ENCODE measurements around the gene COL4A2.

Gene COL4A2

DNA sequence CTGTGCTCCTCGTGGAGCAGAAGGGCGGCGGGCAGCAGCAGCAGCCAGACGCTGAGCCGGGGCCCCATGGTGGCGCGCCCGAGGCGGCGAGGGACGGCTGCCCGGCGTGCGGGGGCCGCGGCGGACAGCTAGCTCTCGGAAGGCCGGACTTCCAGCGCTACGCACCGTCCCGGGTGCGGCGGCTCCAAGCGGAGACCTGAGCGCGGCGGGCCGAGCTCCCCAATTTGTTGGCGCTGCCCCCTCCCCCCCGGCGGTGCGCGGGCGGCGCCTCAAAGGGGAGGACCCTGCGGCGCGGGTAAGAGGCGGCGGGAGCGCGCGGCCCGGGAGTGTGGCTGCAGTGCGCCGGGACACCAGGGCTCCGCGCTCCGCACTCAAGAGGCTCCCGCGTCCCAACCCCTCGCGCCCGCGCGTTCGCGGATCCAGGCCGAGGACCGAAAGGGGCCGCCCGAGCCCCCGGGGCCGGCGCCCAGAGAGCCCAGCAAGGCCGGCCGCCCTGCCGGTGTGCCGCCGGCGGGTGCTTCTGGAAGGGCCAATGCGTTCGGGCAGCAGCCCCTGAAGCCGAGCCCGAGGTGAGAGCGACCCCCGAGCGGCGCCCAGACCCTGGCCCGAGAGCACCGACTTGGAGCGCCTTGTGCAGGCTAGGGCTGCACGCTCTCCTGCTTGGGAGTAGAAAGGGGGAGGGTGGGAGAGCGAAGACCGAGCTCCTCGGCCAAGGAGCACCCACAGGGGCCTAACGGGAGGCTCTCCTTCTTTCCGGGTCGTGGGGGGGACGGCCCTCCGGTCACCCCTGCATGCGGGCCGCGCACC, at the start of gene COL4A2, which contains the start of gene COL4A1:
TSS of gene COL4A2 (plus strand) at position 325 of the 807 bp plus-strand sequence. CDS start 620 bp downstream, outside the sequence.
TSS of gene COL4A1 (minus strand) at position 198 of the 807 bp plus-strand sequence. CDS start at position 68, 130 bp downstream.
- DNase-seq, result no peak

DNA sequence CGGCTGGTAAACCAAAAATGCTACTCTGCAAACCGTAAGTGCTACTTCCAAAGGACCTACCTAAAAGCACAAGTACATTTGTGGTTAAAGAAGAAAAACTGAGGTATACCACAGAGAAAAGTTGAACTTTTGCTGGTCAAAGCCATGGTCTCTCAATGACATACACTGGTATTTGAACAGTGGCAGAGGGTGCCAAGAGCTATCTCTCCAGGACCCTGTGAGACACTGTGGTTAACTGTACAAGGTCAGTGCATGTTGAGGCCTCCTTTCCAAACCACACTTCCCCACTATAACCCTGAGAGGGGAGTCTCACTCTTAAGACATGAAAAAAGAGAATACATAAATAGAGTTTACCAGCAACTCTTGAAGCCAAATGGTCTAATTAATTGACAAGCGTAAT, 49.7 kb upstream of the COL4A2 start:
- DNase-seq, result no peak

DNA sequence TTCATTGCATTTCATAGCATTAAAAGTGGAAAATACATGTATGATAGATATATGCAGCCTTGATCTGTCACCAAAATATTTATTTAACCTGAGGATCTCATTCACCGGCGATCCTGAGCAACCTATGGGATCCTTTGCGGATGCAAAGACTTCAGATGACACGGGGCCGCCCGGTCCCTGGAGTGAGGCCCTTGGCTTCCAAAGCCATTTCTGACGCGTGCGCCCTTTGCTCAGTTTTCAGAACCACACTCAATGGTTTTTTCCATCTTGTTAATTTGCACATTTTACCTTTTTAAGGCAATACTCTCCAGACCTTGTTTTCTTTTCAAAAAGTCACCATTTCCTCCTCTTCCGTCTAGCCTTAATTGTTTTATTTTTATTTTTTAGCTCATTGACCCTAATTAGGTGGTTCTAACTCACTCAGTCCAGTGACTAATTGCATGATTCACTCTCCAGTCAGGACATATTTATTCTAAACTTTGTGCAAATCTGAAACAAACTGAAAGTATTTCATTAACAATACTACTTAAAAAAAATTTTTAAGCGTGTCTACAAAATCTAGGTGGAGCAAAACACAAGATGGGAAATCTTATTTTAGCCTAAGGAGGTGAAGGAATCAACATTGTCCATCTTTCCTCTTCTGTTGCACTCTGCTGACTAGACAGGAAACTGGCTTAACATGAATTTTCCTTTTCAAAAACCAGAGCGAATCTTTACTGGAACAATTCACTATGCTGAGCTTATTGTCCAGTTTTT, 48.0 kb upstream of the COL4A2 start:
- no peak for DNase-seq

DNA sequence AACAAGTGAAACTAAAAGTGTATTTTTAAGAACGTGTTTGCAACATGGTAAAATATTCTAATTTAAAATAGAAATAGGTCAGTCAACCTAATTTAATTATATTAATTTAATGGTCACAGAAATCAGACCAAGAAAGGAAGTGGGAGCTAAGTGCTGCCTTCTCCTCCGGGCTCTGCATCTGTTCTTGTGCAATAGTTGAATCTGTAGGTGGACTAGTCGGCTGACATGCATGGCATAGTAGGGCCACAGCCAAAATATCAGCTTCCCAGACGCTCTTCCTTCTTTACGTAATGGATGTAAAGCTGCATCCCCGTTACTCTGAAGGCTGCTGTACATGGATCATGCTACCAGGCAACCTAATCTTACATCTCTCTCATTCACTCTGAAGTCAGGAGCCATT, 47.4 kb upstream of the COL4A2 start:
- no peak for DNase-seq

DNA sequence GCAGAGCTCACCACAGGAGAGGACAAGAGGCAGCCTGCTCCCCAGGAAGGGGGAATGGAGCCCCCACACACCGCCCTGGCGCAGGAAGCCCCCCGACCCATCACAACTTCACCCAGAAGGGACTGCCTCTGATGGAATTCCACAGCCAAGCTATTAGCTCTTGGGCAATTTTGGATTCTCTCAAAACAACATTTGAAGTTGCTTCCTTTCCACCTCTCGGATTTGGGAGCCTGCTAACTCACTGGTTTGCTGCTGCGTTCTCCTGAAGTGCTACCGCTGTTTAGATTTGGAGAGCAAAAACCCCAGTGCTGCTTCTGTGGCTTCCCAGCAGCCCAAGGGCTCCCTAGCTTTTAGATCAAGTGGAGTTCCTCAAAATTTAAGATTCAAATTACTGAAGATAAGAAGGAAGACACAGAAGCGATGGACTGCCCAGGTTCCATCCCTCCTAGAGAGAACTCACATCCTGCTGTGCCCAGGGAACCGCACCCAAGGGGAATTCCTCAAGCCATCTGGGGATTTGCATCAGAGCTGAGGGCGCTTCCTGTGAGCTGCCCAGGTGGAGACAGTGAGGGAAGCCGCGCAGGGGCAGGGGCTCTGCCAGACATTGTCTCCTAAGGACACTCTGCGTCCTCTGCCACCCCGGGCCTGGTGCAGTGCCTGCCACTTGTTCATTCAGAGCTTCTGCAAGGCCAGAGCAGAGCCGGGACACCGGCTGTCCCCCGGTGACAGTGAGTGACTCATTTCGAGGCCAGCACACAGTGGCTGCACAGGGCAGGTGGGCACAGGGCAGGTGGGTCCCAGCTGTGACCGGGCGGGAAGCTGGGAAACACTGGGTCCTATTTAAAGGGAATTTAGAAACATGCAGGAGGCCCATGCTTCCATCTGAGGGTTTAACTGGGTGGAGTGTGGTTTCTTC, 45.7 kb upstream of the COL4A2 start:
- no peak for DNase-seq

DNA sequence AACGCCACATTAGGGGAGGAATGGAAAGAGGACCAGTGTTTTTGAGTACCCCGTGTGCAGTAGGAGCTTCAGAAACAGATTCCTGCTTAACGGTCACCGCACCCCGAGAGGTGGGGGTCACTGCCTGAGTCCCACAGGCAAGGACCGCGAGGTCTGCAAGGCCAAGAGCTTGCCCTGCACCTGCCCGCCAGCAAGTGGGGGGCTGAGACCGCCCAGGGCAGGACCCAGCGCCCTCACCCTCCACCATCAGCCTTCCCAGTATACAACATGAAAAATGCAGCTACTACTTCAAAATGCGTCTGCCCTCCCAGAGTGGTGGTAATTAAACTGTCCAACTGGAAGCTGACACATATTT, 45.0 kb upstream of the COL4A2 start:
- no peak for DNase-seq

DNA sequence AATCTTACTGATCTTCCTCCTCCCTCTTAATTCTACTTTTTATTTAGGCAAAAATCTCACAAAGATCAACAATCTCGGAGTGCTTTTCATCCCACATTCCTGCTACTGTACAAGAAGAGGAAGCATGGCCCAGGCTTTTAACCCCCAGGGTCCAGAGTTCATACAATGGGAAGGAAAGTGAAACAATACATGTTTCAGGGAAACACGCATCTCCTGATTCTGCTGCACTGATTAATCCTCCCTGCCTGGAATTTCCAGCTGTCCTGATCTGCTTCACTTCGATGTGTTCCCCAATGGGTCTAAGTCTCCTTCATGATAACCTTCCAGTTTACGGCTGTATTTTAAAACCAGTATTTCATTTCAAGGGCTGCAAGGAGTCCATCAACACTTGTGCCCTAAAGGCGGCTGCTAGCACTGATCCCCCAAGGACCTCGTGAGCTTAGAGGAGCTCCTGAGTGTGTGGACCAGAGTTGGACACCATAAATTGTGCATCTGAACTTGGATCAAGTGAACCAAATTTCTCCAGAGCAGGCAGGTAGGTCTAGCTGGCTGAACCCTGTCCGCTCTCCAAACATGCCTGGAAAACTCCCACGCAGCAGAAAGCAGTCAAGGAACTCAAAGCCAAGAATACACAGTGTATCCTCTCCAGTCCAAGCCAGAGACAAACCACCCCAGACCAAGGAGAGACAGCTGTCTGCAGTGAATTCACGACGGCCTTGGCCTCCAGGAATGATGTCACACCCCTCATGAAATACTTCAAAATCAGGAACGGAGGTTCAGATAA, 44.4 kb upstream of the COL4A2 start:
- DNase-seq, result no peak

DNA sequence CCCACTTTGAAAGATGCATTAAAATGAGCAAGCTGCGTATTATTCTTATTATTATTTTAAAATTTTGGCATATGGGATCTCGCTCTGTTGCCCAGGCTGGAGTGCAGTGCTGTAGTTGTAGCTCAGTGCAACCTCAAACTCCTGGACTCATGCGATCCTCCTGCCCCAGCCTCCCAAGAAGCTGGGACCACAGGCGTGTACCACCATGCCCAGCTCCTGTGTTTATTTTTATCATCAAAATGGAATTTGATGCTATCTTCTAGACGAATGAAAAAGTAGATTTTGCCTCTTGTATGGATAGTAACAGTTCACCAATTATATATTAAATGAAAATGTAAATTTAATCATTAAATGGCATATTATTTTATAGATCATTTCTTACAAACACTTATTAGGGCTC, 43.7 kb upstream of the COL4A2 start:
- DNase-seq, result no peak

DNA sequence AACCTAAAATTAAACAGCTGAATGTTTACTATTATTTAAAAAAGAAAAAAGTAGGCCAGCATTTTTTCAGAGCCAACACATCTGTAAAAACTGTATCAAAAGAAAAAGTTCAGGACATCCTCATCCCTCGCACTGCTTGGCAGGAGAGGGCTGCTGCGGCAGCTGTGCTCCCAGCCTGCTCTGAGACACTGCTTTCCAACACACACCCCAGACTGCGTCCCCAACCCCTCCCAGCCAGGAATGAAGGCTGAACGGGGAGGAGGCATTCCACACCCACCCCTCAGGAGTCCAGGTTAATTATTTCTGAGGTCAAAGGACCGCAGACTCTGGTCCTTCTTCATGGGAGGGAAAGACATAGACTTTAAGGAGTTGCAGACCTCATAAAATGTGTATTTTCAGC, 43.2 kb upstream of the COL4A2 start:
- DNase-seq, result no peak

DNA sequence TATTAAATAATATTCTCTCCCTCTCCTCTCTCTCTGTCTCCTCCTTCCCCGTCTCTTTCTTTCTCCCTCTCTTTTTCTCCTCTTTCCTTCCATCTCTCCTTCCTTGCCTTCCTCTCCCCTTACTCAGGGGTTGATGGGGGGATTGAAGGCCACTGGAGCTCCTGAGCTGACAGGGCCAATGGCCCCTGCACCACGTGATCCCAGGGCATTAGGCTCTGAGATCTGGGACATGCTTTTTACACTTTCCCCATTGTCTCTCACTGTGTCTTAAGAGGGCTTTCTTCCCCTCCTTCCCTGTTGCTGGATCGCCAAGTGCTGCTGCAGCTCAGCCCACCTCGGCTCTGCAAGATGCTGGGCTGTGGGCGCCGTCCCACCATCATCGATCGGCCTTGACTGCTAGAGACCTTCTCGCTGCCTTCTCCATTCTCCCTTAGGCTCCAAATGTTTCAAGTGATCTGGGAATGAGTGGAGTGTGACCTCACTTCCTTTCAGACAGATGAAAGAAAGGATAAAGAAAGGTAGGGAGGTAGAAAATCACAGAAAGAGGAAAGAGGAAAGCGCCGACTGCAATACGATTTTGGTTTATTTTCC, 42.3 kb upstream of the COL4A2 start:
- DNase-seq, result no peak

DNA sequence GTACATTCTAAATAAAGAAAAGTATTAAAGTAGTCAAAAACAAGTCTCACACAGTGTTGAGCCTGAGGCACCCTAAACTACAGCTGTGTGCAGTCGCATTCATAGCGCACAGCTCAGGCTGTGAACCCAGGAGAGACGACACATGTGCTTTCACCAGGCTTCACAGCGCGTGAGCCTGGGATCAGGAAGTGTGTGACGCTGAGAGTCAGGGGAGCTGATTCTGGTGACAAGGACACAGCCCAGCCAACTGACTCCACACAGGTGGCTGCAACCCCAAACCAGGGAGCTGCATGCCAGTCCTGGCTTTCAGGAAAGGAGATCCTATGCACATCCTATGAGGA, 41.8 kb upstream of the COL4A2 start:
- DNase-seq, result no peak

DNA sequence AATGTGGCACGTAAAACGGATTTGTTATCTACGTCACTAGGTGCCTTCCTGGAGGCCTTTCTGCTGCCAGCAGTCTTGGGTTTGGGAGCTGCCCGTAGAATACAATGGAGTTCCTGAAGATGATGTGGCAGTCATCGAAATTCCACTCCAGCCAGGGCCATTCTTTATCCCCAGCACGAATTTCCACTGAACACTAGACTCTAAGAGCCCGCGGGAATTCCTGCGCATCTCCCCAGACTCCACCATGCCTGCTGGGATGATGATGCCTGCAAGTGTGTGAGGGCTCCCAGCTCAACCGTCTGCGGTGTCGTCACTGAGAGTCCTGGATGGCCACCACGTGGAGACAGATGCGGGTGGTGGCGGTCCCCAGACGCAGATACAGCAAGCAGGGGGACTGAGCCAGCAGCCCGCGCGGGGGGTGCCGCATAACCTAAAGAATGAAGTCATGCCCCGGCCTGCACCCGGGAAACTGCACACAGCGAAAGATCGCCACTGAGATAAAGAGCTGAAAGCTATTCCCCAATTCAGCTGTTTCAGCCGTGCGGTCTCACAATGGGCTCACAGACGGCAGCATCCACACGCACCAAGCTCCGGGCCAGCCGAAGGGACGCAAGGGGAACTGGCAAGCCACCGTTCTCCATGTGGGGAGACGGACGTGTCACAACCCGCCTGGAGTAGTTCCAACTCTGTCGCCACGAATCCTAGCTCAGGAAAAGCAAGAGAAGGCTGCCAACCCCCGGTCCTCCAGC, 41.2 kb upstream of the COL4A2 start:
- DNase-seq, result no peak

DNA sequence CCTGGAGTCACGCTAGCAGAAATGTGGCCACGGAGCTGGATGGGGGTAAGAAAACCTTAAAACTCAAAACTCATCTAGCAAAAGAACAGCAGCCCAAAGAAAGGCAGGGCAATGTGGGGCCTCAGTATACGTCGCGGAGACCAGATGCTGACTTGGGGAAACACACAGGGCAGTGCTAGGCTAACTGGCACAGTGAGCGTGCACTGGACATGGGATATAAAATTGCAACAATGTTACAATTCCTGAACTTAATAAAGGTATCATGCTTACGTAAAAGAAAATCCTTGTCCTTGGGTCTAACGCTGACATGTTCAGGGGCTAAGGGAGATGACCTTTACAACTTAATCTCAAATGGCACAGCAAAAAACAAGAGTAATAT, 40.7 kb upstream of the COL4A2 start:
- DNase-seq, result no peak

DNA sequence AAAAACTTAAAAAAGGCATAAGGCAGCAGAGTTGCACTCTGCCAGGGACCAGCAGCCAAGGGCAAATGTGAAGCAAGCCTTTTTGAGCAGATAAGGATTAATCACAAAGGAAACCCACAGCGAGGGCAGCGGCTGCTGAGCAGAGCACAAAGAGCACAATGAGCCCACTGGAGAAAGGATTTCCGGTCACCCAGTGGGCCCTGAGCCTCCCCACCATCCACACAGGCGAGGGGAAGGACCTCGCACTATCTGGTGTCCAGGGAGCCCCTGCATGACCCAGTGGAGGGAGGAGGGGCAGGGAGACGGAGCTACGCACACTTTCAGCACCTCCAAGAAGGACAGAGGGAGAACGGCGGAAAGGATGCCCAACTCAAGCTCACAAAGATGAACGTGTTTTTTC, 40.1 kb upstream of the COL4A2 start:
- DNase-seq, result no peak

DNA sequence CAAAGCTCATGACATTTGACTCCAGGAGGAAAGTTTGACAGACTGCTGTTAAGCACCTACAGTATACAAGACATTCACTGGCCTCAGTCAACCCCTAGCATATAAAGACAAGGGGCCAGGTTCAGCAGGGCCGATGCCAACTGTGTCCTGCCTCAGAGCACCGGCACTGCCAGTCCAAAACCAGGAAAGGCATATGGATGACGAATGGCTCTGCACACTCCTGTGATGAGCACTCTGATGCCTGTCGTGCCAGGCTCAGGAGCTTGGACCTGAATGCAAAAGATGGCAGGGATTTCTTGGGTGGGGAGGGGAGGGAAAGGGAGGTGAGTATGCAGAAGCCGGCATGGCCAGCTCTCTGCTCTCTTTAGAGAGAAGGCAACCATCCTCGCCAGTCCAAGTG, 39.0 kb upstream of the COL4A2 start:
- no peak for DNase-seq

DNA sequence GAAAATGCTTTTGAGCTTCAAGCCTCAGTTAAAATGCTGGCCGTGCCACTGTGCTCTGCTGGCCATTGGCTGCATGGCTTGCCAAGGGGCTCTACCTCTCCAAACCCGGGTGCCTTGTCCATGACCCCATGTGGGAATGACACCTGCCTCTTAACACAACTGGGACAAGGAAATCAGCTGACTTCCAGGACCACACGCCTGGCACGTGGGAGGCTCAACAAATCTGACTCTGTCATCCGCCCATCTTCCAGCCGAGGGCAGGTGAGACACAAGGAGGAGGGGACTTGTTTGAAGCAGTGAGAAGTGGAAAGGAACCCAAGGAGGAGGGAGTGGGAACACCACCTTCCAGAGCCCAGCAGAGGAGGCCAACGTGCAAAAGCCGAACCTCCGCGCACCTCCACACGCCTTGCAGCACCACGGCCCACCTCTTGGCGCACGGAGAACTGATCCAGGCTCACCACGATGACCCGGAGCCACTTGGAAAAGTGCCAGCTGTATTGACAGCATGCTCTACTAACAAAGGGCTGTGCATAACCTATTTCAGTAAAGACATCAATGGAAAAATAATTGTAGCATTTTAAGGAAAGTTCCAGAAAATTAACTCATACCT, 38.4 kb upstream of the COL4A2 start:
- DNase-seq, result no peak

DNA sequence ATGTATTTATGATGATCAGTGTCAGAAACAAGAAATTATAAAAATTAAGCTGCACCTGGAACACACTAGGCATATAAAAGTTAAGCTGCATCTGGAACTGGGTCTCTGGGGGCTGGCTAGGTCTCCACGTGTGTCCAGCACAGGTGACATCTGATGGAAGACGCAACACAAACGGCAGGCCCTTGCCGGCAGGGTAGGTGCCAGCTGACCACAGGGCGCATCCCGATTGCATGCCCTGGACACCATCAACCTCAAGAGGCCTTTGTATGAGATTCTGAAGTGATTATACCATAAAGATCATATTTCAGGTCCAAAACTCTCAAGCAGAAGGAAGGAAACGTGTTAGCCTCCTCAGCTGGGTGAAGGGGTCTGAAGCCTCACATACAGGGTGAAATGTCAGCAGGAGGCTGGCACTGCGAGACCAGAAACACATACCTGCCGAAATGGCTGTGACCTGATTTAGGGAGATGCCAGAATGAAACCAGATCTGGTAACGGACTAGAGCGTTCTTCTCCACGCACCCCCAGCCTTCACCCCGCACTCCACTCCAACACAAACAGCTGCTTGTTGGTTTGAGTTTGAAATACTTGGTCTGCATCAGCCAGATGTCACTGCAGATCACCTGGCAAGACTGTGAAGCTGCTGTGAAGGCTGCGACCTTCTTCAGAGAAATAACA, 37.4 kb upstream of the COL4A2 start:
- DNase-seq, result no peak

DNA sequence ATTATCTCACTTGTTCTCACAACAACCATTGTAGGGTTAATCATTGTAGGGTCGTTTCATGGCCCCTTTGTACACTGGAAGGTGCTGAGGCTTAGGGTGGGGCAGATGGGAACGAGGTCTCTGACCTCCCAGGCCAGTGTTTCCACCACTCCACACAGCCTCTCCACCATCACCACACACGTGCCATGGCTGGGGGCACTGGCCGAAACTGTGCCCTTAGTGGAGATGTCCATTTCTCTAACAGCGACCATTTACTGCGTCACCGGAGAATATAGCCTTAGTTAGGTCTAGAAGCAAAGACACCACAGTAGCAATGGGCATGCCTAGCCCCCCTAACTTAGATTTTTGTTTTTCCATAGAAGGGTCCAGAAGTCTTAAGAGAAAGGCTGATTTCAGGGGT, 36.6 kb upstream of the COL4A2 start:
- no peak for DNase-seq

DNA sequence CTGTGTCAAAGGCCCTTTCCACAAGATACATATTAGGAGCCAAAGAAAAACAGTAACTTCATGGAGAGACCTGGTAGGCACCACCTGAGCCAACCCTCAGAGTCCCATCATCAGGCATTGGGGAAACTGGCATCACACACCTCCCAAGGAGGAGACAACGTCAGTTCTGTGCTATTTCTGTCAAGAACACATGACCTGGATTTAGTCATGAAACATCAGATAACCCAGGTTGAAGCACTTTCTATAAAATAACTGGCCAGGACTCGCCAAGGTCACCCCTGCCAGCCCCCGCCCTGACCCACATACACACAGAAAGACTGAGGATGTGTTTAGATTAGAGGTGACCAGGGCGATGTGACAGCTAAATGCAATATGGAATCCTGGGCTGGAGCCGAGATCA, 35.8 kb upstream of the COL4A2 start:
- no peak for DNase-seq

DNA sequence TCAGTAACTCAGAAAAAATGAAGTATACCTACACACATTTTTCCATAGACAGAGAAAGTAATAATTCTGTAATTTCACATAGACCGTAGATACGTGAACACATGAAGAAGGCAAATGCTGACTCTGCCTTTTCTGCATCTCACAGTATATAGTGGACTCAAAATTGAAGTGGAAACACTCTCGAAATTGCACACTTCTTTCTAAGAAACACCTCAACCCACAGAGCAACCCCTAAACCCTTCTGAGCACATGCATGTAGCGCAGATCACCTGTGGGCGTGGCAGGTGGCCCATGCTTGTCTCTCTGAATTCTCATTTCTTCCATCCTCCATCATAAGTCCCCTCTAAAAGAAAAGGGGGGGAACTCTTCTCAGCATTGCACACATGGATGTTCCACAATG, 34.9 kb upstream of the COL4A2 start:
- no peak for DNase-seq
